ENCODE data around the gene FAM120A. TPM values are rescaled to one million over a fixed set of nuclear protein-coding genes. Genes with fewer than 3 reads are reported as not detected.
A peak's percentile ranks its signal among the peaks of the same experiment; 100 is the strongest.

FAM120A gene
- polyA plus RNA-seq, 5 donors: 62.3 to 75.1 (median 67.0) TPM

DNA sequence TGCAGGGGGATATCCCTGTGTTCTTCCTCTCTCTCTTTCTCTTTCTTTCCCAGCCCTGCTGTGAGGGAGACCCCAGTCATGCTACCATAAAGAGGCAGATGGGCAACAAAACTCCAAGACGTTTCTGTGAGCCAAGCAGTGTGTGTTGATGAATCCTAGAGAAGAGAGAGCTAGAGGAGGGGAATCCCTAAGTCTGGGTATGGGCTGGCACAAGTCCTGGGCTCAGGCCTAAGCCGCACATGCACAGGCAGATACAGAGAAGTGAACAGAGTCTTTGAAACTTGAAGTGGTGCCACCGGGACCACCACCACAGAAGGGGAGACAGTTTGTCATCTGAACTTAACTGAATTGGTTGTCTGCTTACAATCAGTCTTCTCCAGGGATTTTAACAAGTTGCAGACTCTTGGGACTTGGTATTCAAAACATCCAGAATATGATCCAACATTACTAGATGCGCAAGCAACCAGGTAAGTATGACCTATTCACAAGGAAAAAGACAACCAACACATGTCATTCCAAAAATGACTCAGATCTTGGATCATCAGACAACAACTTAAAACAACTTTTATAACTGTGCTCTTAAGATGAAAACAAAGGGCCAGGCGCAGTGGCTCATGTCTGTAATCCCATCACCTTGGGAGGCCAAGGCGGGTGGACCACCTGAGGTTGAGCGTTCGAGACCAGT lies 10.4 kb upstream of the FAM120A start:
- DNase-seq: no peak

DNA sequence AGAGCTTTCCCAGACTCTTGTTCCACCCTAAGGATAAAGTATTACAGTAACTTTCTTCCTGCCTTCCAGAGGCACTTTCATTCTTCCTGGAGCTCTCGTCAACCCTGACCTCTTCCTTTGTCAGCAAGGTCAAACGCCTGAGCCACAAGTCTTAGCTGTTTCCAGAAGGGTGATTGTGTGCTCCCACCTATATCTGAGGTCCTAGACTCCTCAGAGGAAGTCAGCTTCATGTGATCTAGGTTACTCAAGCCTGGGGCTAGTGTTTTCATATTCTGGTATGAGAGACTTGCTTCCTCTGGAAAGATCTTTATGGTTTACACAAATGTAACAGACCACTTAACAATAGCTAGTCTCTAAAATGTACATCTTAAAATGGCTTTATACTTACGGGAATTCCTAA lies 5.4 kb upstream of the FAM120A start:
- DNase-seq: no peak

DNA sequence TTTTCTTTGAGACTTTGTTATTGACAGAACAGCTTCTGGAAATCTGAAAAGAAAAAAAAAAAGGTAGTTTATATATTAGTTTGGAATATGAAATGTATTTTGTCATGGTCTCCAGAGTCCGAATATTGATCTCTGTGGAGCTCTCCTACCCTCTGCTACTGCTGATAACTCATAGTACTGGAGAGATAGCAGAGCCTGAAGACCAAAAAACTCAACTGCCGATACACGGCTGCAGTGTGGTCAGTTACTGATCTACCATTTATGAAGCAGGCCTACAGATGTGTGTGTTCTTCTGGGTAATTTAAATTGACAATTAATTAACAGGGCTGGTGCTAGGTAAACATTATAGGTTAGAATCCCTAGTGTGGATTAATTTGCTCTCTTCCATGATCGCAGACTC lies 3.8 kb upstream of the FAM120A start:
- no peak for DNase-seq

DNA sequence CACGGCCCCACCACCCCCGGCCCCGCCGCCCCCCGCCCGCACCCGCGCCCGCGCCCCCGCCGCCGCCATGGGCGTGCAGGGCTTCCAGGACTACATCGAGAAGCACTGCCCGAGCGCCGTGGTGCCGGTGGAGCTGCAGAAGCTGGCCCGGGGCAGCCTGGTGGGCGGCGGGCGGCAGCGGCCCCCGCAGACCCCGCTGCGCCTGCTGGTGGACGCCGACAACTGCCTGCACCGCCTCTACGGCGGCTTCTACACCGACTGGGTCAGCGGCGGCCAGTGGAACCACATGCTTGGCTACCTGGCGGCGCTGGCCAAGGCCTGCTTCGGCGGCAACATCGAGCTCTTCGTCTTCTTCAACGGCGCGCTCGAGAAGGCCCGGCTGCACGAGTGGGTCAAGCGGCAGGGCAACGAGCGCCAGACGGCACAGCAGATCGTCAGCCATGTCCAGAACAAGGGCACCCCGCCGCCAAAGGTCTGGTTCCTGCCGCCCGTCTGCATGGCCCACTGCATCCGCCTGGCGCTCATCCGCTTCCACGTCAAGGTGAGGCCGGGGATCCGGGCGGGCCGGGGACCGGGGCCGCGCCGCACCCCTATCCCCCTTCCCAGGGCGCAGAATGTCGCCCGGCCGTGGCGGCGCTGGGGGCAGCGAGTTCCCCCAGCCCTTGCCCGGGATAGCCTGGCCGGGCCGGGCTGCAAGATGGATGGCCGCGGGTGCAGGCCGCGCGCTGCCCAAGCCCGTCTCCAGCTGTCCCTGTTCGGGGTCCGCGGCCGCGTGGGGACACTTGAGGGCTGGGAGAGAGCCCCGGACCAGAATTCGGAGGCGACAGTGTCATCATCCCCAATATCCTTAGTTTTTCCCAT lies 594 bp downstream of the FAM120A start:
- peak; percentile 17 to 38 for DNase-seq

DNA sequence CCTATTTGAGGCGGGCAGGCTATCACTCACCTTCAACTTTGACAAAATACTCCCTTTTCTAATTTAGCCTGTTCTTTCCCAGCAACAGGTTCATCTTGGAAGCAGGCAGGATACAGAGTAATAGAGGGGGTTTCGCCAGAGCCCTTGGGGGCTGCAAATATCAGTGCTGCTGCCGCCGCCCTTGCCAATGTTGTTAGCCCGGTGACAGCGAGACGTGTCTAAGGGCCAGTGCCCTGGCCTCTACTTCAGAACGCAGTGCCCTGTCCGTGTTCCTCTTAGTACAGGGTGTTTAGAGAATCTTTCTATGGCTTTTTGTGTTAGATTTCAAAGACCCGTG lies 1.2 kb downstream of the FAM120A start:
- peak in 1 of 2 donors; percentile 7 for DNase-seq

DNA sequence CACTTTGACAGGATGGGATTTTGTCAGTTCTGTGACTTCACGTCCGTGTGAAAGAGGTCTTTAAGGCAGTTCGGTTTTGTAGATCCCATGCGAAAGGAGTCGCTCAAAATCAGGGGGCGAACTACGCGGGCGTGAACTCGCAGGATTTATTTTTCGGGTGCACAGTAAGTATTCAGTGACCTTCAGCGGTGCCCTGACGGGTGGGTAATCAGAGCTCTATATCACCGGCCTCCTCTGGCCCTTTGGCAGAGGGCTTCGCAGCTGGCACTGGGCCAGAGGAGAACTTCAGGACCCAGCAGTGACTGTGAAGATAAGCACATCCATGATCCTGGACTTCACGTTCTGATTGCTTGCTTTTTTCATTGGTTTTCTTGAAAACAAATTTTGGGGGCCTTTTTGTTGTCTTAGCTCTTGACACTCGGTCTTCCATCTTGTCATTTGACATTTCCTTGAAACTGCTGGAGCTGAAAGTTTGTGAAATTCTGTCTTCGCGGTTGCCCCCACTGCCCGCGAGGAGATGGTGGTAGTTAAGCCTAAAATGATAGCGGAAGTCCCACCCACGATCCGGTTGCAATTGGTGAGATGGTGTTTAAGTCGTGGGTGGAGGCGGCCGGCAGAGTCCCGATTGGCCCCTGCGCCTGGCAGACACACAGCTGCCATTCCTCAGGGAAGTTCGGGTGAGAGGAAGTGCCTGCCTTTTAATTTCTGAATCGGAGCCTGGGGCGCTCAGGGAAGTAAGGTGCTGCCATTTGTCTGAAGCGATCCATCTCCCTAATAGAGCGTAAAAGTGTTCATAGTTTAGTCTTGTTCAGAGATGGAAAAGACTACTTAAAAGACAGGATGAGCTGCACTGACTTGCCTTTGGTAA lies 1.8 kb downstream of the FAM120A start, which contains the start of gene FAM120AOS:
FAM120AOS (minus strand) TSS at position 535 of the 868 bp plus-strand sequence. CDS start 872 bp downstream, outside the sequence.
- peak; percentile 86 to 89 for DNase-seq

DNA sequence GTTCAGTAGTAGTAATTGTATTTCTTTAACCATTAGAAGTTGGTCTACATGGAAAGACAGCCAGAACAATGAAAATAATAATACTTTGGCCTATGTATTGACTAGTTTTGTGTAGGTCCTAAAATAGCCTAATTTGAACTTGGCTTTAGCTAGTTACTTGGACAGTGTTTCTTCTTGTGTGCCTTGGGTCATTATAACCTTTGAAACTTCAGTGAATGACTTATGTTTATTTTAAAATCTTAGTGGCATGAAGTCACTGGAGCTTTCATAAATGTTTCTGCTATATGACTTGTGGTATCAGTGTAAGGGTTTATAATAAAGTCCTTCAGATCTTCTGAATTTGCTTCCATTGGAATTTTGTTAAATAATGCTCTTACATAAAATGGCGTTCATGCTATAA lies 4.5 kb downstream of the FAM120A start:
- DNase-seq: no peak

DNA sequence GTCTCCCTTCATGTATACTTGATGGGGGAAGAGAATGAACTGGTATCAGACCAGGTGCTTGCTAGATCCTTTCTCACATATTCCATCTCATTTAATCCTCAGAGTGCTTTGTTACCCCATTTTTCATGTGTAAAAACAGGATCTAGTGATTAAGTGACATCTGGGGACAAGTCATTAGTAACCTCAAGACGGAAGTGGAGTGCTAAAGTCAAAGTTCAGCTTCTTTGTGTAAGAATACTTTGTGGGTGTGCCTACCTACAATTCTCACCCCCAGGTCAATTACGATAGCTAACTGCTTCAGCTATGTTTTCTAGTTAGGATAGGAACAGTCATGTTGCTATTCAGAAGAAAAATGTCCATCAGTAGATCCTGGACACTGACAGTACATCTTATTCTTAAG lies 5.0 kb downstream of the FAM120A start:
- DNase-seq: no peak

DNA sequence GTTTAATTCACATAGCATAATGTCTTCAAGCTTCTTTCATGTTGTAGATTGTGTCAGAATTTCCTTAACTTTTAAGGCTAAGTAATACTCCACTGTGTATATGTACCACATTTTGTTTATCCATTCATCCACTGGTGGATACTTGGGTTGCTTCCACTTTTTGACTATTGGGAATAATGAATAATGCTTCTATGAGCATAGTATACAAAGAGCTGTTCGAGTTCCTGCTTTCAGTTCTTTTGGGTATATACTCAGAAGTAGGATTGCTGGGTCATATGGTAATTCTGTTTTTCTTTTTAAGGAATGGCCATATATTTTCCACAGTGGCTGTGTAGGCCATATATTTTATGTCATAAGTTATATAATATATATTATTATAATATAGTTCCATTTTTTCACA lies 5.5 kb downstream of the FAM120A start:
- no peak for DNase-seq

DNA sequence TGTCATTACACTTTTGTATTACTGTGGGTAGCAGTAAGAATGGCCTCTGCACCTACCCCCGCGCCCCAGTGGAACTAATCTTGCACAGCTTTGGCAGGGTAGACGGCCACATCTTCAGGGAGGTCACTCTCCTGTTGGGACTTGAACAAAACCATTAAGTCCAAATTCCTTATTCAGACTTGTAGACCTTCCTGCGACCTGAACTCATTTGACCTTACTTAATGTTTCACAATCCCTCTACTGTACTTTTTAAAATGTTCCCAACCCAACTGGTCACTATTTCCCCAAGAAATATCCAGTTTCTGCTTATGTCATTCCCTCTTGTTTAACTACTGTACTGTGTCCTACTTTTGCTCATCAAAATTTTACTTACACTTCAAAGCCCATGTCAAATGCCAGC lies 7.2 kb downstream of the FAM120A start:
- DNase-seq: no peak

DNA sequence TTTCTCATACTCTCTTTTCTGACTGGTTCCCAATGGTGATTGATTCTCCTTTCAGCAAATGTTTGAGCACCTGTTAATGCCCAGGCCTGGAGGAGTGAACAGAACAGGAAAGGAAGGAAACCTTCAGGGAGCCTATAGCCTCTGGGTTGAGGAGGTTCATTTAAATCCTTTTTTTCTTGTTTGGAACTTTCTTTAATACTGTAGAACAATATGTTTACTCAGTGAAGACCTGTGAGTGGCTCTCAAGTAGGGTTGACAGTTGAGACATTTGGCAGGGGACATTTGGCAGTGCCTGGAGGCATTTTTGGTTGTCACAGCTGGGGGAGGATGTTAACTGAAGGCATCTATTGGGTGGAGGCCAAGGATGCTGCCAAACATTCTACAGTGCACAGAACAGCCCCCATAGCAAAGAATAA lies 8.0 kb downstream of the FAM120A start:
- no peak for DNase-seq

DNA sequence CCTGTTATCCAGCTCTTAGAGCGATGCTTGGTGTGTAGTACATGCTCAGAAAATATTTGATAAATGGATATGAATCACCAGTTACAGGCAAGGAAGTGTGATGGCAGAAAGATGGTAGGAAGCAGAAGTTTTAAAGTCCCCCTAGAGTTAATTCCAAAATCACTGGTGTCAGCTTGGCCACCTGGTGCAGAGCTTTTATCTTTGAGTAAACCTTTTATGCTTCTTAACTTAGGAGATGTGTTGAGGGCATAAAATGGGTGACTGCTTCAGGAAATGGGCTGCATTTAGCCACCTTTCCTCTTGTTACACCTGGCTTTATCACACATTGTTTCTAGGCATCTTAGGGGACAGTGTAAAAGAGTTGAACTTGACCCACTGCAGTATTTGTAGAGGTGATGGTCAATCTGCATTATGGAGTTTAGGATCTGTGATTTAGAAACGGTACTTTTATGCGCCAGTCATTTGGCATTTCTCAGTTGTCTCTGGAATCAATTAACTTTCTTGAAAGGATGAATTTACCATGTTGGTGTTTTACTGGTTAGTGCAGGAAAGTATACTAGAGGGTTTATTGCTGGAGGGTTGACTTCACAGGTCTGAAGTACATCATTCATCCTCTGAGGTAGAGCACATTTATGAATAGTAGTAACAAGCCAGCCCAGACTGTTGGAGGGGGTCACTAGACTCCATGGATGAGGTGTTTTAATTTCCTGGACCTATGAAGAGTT lies 9.4 kb downstream of the FAM120A start:
- no peak for DNase-seq

DNA sequence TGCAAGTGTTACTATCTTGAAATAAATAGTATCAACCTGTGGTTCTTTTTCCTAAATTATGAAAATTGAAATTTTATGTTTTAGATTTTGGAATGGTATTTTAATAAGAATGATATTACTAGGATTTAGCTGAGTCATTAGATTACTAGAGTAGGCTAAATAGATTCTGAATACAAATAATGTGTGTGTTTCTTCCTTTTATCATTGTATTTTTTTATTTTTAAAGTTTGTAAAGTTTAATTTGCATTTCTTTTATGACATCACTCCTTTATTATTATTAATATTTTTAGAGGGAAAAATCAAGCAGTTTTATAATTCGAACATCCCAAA lies 9.9 kb downstream of the FAM120A start:
- DNase-seq: no peak

DNA sequence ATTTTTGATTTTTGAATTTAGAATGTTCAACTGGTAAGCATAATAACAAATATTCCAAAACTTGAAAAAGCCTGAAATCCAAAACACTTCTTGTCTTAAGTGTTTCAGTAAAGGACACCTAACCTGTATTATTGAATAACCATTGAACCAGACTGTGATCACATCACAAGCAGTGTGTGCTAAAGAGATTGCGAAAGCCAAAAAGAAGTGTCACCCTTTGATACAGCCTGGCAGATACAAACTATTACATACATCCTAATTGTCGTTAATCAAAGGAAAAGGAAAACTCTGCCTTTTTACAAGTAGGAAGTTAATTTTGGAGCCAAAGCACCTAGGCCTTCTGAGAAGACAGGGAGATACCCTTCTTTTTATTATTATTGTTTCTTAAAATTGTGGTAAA lies 10.3 kb downstream of the FAM120A start:
- no peak for DNase-seq

DNA sequence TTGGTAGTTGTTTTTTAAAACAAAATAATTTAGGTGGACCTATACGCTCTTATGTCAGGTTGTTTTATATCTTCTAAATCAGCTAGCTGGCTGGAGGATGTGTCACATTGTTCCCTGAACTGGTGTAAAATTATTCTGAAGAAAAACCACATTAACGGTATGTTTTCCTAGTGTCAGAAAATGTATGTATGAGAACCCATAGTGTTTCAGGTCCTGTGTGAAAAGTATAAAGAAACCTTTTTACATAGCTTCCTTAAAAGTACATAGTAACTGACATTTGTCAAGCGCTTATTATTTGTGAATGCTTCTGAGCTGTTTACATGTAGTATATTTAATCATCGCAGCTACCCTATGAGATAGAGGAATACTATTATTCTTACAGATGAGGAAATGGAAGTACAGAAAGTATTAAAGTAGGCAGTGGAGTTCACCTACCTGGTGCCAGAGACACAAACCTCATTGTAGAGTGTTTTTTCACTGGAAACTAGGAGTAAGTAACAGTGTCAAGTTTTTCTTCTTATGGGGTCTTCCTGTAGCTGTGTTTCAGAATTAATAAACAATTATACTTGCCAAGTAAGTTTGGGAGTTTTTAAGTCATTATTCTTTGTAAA lies 12.3 kb downstream of the FAM120A start:
- no peak for DNase-seq

DNA sequence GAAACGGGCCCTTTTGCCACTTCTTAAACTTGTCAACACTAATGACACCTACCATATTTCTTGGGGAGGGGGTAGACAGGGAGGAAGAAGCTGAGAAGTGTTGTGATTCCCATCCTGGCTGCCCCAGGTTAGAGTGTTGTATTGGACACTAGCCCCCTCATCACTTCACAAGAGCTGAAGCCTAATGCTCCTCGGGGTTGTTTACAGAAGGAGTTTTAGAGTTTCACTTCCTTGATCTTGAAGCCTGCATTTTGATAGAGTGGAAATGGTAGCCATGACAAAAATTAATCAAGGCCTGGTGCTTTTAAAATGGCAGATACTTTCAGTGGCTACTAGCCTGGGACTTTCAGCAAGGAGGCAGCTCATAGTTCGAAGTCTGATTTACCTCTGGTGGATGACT lies 12.9 kb downstream of the FAM120A start:
- DNase-seq: peak in 1 of 2 donors; percentile 8

DNA sequence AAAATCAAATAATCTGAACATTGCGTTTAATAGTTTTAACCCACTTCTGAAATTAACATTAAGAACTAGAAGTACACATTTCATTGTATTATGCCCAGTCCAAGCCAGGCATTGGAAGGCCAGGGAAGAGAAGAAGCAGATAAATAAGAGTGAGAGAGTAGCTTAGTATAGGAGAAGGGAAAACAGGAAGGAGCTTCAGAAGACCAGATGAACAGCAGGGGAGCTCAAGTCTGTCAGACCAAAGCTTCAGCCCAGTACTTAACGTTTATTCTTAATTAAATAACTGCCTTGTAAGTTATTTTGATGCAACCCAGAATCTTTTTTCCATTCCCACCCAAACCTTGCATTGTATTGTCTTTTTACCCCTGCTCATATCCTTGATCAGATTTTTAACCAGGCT lies 13.4 kb downstream of the FAM120A start:
- DNase-seq: no peak

DNA sequence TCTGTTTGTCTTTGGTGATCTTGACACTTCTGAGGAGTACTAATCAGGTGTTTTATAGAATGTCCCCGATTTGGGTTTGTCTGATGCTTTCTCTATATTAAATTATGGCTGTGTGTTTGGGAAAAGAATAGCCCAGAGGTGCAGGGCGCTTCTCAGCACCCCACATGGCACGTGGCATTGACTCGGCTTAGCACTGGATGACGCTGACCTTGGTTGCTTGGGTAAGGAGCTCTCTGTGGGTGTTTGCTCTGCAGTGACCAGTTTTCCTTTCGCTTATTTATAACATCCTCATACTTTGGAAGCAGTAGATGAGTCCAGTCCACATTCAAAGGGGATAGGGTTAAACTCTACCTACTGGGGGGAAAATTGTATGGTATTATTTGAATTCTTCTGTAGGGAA lies 14.4 kb downstream of the FAM120A start:
- DNase-seq: no peak

DNA sequence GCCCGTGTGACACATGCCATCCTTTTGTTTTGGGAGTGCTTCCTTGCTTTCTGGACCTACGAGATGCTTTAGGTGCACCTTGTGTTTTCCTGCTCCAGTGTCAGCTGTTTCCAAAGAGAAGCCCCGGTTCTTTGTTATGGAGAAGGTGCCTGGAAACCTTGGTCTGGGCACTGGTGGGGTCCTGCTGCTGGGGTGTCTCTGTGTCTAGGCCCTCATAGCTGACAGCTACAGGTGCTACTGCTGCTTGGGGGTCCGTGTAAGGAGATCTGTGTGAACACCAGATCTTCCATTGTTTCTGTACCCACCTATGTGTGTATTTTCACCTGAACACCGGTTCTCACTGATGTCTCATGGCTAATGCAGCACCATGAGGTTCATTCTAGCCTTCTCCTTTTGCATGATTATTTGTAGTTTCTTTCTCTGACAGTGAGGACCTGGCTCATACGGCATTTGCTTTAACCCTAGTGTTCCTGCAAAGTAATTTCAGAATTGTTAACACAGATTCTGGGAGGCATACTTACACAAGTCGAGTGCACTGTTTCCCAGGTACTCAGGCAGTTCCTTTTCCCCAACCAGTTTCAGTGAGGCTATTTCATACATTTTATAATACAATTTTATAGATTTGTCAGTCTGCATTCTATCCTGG lies 15.1 kb downstream of the FAM120A start:
- DNase-seq: no peak

DNA sequence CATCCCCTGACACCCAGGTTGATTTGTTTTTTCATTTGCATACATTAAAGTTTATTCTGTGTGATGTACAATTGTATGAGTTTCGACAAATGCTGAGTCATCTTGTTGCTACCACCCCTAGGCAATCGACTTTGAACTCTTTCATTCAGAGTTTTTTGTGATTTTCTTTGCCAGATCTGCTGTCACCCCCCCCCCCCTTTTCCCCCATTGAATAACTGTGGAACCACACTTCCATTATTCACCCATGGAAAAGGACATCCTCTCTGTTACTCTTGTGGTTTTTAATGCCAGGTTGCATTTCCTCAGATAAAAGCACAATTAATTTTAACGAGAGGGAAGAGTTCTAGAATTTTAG lies 15.6 kb downstream of the FAM120A start:
- DNase-seq: no peak

DNA sequence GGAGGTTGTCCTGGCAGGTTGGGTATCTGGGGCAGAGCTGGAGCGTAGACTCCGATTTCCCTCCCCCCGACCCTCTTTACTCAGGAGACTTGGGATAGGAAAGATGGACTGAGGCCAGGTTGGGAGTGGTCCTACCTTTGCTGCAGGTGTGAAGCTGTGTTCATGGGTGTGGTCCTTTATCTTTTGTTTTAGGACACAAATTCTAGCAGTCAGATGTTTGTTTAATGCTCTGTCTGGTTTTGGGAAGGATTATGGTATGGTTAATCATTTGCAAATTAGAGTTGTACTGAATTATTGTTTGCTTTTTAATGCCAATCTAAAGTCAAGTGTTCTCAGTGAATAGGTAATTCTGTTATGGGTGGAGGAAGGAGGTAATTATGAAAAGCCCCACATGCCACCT lies 16.0 kb downstream of the FAM120A start:
- DNase-seq: no peak
